H9 (cell line): ENCODE measurements around the gene ESRRA. TPM values are rescaled to one million over a fixed set of nuclear protein-coding genes. Genes with fewer than 3 reads are reported as not detected.

Experiments used
- DNase-seq: peaks from one replicate; pipeline ENCODE4 v3.0.0-alpha.2; 2017
- H2AFZ ChIP-seq: one replicate; pipeline ENCODE4 v1.6.1; 2013; ENCODE audit warnings: mild to moderate bottlenecking, low read length, control low read depth, moderate library complexity
- H2AK5ac ChIP-seq: 2 replicates; pipeline ENCODE4 v1.6.1; 2013; ENCODE audit warnings: low read length, control low read depth, mixed read lengths; ENCODE audit not compliant: insufficient read length
- H2BK120ac ChIP-seq: one replicate; pipeline ENCODE4 v1.6.1; 2013; ENCODE audit warnings: low read depth, mild to moderate bottlenecking, low read length, control low read depth, inconsistent platforms; ENCODE audit not compliant: poor library complexity, severe bottlenecking
- H2BK12ac ChIP-seq: 2 replicates; pipeline ENCODE4 v1.6.1; 2013; ENCODE audit warnings: low read length, control low read depth, mixed read lengths, low read depth; ENCODE audit not compliant: insufficient read length
- H2BK15ac ChIP-seq: 2 replicates; pipeline ENCODE4 v1.6.1; 2013; ENCODE audit warnings: low read depth, low read length, control low read depth
- H2BK20ac ChIP-seq: one replicate; pipeline ENCODE4 v1.6.1; 2013; ENCODE audit warnings: low read depth, mild to moderate bottlenecking, low read length, control low read depth, inconsistent platforms; ENCODE audit not compliant: poor library complexity, severe bottlenecking
- H2BK5ac ChIP-seq: 2 replicates; pipeline ENCODE4 v1.6.1; 2013; ENCODE audit warnings: low read length, control low read depth, mixed read lengths; ENCODE audit not compliant: insufficient read length
- H3K14ac ChIP-seq: 2 replicates; pipeline ENCODE4 v1.6.1; 2013; ENCODE audit warnings: low read length, control low read depth; ENCODE audit not compliant: insufficient read depth
- H3K18ac ChIP-seq: 2 replicates; pipeline ENCODE4 v1.6.1; 2013; ENCODE audit warnings: low read depth, mild to moderate bottlenecking, mixed read lengths, low read length, control low read depth; ENCODE audit not compliant: insufficient read length
- H3K23ac ChIP-seq: 2 replicates; pipeline ENCODE4 v1.6.1; 2013; ENCODE audit warnings: low read length, control low read depth, mixed read lengths, low read depth; ENCODE audit not compliant: insufficient read length
- H3K23me2 ChIP-seq: 2 replicates; pipeline ENCODE4 v1.6.1; 2013; ENCODE audit warnings: low read depth, mild to moderate bottlenecking, mixed read lengths, low read length, control low read depth; ENCODE audit not compliant: insufficient read length, poor library complexity, severe bottlenecking
- H3K27ac ChIP-seq: 2 replicates; pipeline ENCODE4 v1.5.1; 2013; ENCODE audit warnings: low read length, control low read depth, mixed read lengths, low read depth; ENCODE audit not compliant: insufficient read length
- H3K27me3 ChIP-seq: 2 replicates; pipeline ENCODE4 v1.6.1; 2013; ENCODE audit warnings: low read length, control low read depth, inconsistent platforms; ENCODE audit not compliant: insufficient read depth
- H3K4ac ChIP-seq: 2 replicates; pipeline ENCODE4 v1.6.1; 2013; ENCODE audit warnings: low read depth, mild to moderate bottlenecking, control low read depth, inconsistent platforms, low read length, moderate library complexity
- H3K4me1 ChIP-seq: 2 replicates; pipeline ENCODE4 v1.6.1; 2013; ENCODE audit warnings: low read length, control low read depth, inconsistent platforms; ENCODE audit not compliant: insufficient read depth
- H3K4me2 ChIP-seq: 2 replicates; pipeline ENCODE4 v1.6.1; 2013; ENCODE audit warnings: low read length, control low read depth, mixed read lengths; ENCODE audit not compliant: insufficient read length, insufficient read depth
- H3K56ac ChIP-seq: 2 replicates; pipeline ENCODE4 v1.6.1; 2013; ENCODE audit warnings: low read depth, mild to moderate bottlenecking, mixed read lengths, low read length, control low read depth; ENCODE audit not compliant: insufficient read length
- H3K79me1 ChIP-seq: 2 replicates; pipeline ENCODE4 v1.6.1; 2013; ENCODE audit warnings: low read depth, mild to moderate bottlenecking, moderate library complexity, low read length, control low read depth, inconsistent platforms; ENCODE audit not compliant: insufficient read depth, poor library complexity, severe bottlenecking
- H3K79me2 ChIP-seq: 2 replicates; pipeline ENCODE4 v1.6.1; 2013; ENCODE audit warnings: low read length, control low read depth, inconsistent platforms; ENCODE audit not compliant: insufficient read depth
- H3K9ac ChIP-seq: 2 replicates; pipeline ENCODE4 v1.6.1; 2013; ENCODE audit warnings: low read length, control low read depth, mixed read lengths; ENCODE audit not compliant: insufficient read length; ENCODE audit errors: extremely low read depth
- H3K9me3 ChIP-seq: one replicate; pipeline ENCODE4 v1.6.1; 2013; ENCODE audit warnings: low read depth, low read length, inconsistent platforms; ENCODE audit not compliant: control insufficient read depth
- H3T11ph ChIP-seq: one replicate; pipeline ENCODE4 v1.6.1; 2013; ENCODE audit warnings: mild to moderate bottlenecking, low read length, control low read depth, inconsistent platforms
- H4K20me1 ChIP-seq: one replicate; pipeline ENCODE4 v1.6.1; 2013; ENCODE audit not compliant: control insufficient read depth, insufficient read length, insufficient read depth
- H4K5ac ChIP-seq: 2 replicates; pipeline ENCODE4 v1.6.1; 2013; ENCODE audit warnings: low read depth, mild to moderate bottlenecking, mixed read lengths, low read length, control low read depth; ENCODE audit not compliant: insufficient read length
- H4K8ac ChIP-seq: replicated peaks from 2 replicates; pipeline ENCODE4 v1.6.1; 2013; ENCODE audit warnings: low read length, control low read depth, mixed read lengths, low read depth; ENCODE audit not compliant: insufficient read length
- H4K91ac ChIP-seq: 2 replicates; pipeline ENCODE4 v1.6.1; 2013; ENCODE audit warnings: low read depth, mild to moderate bottlenecking, moderate library complexity, mixed read lengths, low read length, control low read depth; ENCODE audit not compliant: insufficient read length
- H3K27ac Mint-ChIP-seq, 3 experiments: 2 replicates in 2 of 3; 3 replicates in 1 of 3; pipeline ENCODE4 v1.8.0; 2020 to 2021; ENCODE audit warnings: mixed read lengths in 3 of 3, mild to moderate bottlenecking in 1 of 3, moderate library complexity in 1 of 3
- H3K27me3 Mint-ChIP-seq: 2 replicates; pipeline ENCODE4 v1.8.0; 2021; ENCODE audit warnings: low read depth, mild to moderate bottlenecking, moderate library complexity, mixed read lengths
- H3K36me3 Mint-ChIP-seq, 3 experiments: 2 replicates in 2 of 3; 3 replicates in 1 of 3; pipeline ENCODE4 v1.8.0; 2020 to 2021; ENCODE audit warnings: low read depth in 3 of 3, mixed read lengths in 3 of 3; ENCODE audit not compliant: insufficient read depth in 1 of 3
- H3K4me1 Mint-ChIP-seq, 2 experiments: 2 replicates each; pipeline ENCODE4 v1.8.0; 2020; ENCODE audit warnings: mixed read lengths in 2 of 2
- H3K4me3 Mint-ChIP-seq, 2 experiments: 2 replicates in 1 of 2; 3 replicates in 1 of 2; pipeline ENCODE4 v1.8.0; 2020 to 2021; ENCODE audit warnings: mild to moderate bottlenecking in 2 of 2, mixed read lengths in 2 of 2, moderate library complexity in 1 of 2
- H3K9me3 Mint-ChIP-seq, 2 experiments: 2 replicates in 1 of 2; 3 replicates in 1 of 2; pipeline ENCODE4 v1.8.0; 2020; ENCODE audit warnings: mild to moderate bottlenecking in 2 of 2, mixed read lengths in 2 of 2, moderate library complexity in 1 of 2
- WGBS: extraction: QIAGEN DNeasy Blood & Tissue Kit; methylation state at CpG from one replicate; pipeline ENCODE4 v1.1.7; 2013; ENCODE audit warnings: missing lambda C conversion rate, low lambda C conversion rate, mixed read lengths; ENCODE audit not compliant: insufficient read length; ENCODE audit errors: extremely low coverage; 5-methylcytosine and 5-hydroxymethylcytosine counted together
- total RNA-seq: library from RNA; stranded (reverse); gene quantifications from 2 replicates; pipeline ENCODE4 v1.2.1, GENCODE V29; 2021
- TF ChIP-seq, protein P1 (sequence below): fragments of 200-600 bp; sonication (generic); conservative IDR thresholded peaks from 3 replicates; pipeline ENCODE4 v1.8.0; 2021; ENCODE audit warnings: antibody characterized with exemption, mild to moderate bottlenecking

Gene ESRRA
- total RNA-seq, 1 experiment from 2014 or later = 42.3 TPM

DNA sequence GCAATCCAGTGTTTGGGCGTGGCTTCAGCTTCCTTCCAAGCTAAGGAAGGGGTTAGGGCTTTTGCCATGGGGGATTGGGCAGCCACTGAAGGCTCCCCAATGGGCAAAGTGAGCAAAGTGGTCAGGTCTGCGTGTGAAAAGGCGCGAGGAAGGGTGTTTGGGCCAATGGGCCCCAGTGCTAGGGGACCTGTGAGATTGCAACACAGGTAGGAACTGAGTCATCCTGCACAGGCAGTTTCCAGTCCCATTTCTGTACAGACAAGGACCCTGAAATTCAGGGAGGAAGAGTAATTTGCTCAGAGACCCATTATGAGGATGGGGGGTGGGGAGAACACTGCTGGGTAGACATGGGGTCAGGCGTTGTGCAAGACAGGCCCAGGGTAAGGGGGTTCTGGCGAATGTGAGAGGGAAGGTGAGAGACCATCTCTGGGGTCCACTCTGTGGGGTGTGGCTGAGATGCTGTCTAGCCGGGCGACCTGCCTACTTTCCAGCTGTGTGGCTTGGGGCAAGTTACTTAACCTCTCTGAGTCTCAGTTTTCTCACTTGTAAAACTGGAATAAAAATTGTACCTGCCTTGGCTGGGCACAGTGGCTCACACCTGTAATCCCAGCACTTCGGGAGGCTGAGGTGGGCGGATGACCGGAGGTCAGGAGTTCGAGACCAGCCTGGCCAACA is 42.0 kb downstream of the ESRRA start:
- Mint-ChIP-seq H3K27ac (no peak overlapping the region), H3K4me3 (no peak overlapping the region), H3K27me3 (peaks cover 1% of the 10 kb centered on the region; the same call in 1 of the 2 replicates), H3K36me3 (peaks cover 0 to 2% (median 0%) of the 10 kb centered on the region in 3 experiments; a peak in 1 of 7 replicates), H3K4me1 (peaks cover 2 to 20% of the 10 kb centered on the region in 2 experiments; a peak in 3 of 4 replicates), H3K9me3 (no peaks in the 10 kb centered on the region)
- no peak overlapping the region for H3K4ac ChIP-seq
- H2BK5ac ChIP-seq = no peak overlapping the region
- H3K79me2 ChIP-seq = no peaks in the 10 kb centered on the region
- no peaks in the 10 kb centered on the region for H3K79me1 ChIP-seq
- H3T11ph ChIP-seq = no peak overlapping the region
- H2BK20ac ChIP-seq = no peak overlapping the region
- peaks cover 3% of the 10 kb centered on the region for H4K20me1 ChIP-seq
- TF ChIP-seq, protein P1, sequence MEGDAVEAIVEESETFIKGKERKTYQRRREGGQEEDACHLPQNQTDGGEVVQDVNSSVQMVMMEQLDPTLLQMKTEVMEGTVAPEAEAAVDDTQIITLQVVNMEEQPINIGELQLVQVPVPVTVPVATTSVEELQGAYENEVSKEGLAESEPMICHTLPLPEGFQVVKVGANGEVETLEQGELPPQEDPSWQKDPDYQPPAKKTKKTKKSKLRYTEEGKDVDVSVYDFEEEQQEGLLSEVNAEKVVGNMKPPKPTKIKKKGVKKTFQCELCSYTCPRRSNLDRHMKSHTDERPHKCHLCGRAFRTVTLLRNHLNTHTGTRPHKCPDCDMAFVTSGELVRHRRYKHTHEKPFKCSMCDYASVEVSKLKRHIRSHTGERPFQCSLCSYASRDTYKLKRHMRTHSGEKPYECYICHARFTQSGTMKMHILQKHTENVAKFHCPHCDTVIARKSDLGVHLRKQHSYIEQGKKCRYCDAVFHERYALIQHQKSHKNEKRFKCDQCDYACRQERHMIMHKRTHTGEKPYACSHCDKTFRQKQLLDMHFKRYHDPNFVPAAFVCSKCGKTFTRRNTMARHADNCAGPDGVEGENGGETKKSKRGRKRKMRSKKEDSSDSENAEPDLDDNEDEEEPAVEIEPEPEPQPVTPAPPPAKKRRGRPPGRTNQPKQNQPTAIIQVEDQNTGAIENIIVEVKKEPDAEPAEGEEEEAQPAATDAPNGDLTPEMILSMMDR = no peak
- no peak overlapping the region for H2BK12ac ChIP-seq
- H2AK5ac ChIP-seq = no peak overlapping the region
- H3K4me1 ChIP-seq = peaks cover 2% of the 10 kb centered on the region; the same call in 1 of the 2 replicates
- WGBS = no CpG with 5 or more reads among the region's 12 CpGs
- H2BK15ac ChIP-seq = no peak overlapping the region
- H4K8ac ChIP-seq = no peak overlapping the region
- no peak overlapping the region for H3K14ac ChIP-seq
- H4K5ac ChIP-seq = no peak overlapping the region
- H3K27me3 ChIP-seq = no peaks in the 10 kb centered on the region
- no peaks in the 10 kb centered on the region for H3K9me3 ChIP-seq
- H3K9ac ChIP-seq = no peak overlapping the region
- no peak overlapping the region for H2AFZ ChIP-seq
- no peak overlapping the region for H3K27ac ChIP-seq
- H3K56ac ChIP-seq = no peak overlapping the region
- H3K4me2 ChIP-seq = no peak overlapping the region
- no peak overlapping the region for H4K91ac ChIP-seq
- H3K23ac ChIP-seq = no peak overlapping the region
- no peak overlapping the region for H3K18ac ChIP-seq
- H2BK120ac ChIP-seq = no peak overlapping the region
- DNase-seq = no peak
- peaks cover 1% of the 10 kb centered on the region for H3K23me2 ChIP-seq
